ENCODE measurements around the gene ZNF384.

ZNF384 gene

GRCh38 chr12:6650832-6651231 lies 38.3 kb downstream of the ZNF384 start:
- no peak for DNase-seq

DNA sequence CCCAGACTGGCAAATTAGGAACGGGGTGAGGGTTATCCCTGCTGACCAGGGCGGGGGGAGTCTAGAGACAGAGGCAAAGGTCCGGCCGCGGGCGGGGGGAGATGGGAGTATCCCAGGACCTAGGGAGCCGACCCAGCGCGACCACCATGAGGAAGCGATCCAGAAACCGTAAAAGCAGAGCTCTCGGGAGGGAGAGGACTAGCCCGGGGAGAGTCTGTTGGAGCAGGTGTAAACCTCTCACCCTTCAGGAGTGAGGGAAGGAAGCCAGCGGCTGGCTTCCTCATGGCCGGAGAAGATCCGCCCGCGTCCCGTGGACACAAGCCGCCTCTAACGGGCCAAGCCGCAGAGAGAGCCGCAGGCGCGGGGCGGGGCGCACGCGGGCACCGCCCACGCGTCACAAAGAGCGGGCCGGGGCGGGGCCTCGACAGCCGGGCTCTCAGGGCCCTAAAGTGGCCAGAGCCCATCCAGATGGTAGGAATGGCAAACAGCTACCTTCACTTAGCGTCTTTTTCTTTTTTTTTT lies 42.0 kb downstream of the ZNF384 start, which contains the start of gene ACRBP:
TSS of gene ACRBP (minus strand) at position 350 of the 522 bp plus-strand sequence. CDS start at position 284, 66 bp downstream.
- no peak for DNase-seq

DNA sequence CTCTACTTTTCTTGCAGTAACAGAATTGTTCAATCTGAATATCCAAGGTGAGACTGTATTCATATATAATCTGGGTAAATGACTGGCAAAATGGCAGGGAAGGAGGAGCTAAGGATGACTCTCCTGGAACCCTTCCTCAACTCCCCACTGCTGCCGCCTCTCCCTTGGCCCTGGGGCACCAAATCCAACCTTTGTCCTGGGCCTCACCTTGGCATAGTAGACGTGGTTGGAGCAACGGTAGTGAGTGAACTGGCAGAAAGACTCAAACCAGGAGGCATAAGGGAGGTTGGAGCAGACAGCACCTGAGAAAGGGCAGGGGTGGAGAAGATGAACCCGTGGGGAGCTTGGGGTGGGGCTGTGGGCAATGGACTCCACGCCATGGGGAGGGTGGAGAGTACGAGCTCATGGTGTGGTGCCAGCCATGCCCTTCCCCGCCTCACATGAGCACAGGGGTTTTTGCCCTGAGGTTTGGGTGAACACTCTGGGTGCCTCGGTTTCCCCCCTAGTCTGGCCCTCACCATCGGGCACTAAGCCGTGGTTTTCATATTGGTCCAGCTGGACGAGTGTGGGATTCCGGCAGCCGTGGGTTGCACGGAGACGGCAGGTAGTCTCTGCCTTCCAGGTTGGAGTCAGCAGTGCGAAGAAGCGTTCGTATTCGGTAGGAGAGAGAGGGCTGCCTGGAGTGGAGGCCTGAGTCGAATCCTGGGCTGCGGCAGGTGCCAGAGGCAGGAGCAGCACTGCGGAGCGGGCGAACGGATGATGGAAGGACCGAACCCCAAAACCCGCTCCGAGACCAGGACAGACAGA lies 42.7 kb downstream of the ZNF384 start:
- no peak for DNase-seq

- peak; percentile 6 for DNase-seq
Observed at GRCh38 chr12:6644903-6645302, 44.3 kb downstream of the ZNF384 start.

- no peak for DNase-seq
Observed at GRCh38 chr12:6644257-6644596, 44.9 kb downstream of the ZNF384 start.

GRCh38 chr12:6643569-6644256 lies 45.5 kb downstream of the ZNF384 start:
- DNase-seq: no peak

DNA sequence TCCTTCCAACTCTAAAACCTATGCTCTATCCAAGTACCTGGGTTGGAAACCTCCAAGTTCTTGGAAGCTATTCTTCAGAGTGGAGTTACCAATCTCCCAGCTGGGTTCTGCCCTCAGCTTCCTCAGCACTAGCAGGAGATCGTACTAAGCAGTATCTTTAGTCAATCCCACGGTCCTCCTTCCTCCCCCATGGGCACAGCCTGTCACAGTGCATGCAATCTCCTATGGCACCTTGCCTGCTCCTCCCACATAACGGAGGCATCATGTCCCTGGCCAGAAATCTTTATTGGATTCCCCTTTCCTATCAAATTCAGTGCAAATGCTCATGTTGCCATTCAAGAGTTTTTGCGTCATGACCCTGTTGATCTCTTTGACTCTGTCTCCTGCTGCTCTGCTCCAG lies 48.0 kb downstream of the ZNF384 start:
- no peak for DNase-seq

DNA sequence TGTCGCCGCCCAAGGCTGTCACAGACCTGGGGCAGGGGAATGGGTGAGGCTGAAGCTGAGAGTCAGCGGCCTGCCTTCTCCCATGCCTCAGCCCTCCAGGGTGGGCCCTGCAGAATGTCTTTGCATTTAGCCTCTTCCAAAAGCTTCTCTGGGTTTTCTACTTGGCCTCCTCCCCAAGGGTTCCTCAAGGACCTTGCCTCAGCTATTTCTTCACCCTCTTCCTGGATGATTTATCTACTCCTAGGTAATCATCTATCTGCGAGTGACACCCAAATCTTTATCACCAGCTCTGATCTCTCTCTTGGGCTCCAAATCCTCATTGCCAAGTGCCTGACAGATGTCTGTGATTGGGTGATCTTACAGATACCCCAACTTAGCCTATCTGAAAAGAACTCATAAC lies 48.7 kb downstream of the ZNF384 start:
- DNase-seq: no peak

GRCh38 chr12:6639151-6639801 lies 49.9 kb downstream of the ZNF384 start:
- DNase-seq: no peak

GRCh38 chr12:6638305-6638704 lies 50.9 kb downstream of the ZNF384 start:
- DNase-seq: no peak

DNA sequence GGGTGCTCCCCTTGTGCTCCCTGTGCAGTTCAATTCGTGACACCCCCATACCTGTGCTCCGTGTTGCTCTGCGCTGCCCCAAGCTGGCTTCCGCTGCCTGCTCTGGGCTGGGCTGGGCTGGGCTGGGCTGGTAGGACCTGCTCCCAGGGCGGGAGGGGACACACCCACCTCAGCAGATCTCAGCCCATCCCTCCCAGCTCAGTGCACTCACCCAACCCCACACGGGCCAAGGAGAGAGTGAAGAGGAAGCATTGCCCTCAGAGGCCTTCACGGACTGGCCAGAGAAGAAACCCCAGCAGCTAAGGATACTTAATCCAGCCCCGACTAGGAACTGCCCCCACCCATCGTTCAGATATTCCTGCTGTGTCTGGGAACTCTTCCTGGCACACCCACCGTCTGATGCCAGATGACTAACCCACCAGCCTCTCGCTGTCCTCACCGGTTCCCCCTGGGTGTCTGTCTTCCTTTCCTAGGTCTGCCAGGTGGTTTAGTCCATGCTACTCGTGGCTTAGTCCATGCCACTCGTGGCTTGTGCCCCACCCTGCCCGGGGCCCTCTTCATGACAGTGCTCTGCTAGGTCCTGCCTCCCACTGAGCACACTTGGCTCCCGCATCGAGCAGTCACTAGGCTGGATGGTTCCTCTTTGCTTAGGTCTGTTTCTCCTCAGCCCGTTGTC lies 53.2 kb downstream of the ZNF384 start, which contains the start of gene LPAR5:
TSS of gene LPAR5 (minus strand) at position 104 of the 676 bp plus-strand sequence. CDS start 14,711 bp downstream, outside the sequence.
- no peak for DNase-seq

GRCh38 chr12:6635375-6635855 lies 53.8 kb downstream of the ZNF384 start:
- no peak for DNase-seq

DNA sequence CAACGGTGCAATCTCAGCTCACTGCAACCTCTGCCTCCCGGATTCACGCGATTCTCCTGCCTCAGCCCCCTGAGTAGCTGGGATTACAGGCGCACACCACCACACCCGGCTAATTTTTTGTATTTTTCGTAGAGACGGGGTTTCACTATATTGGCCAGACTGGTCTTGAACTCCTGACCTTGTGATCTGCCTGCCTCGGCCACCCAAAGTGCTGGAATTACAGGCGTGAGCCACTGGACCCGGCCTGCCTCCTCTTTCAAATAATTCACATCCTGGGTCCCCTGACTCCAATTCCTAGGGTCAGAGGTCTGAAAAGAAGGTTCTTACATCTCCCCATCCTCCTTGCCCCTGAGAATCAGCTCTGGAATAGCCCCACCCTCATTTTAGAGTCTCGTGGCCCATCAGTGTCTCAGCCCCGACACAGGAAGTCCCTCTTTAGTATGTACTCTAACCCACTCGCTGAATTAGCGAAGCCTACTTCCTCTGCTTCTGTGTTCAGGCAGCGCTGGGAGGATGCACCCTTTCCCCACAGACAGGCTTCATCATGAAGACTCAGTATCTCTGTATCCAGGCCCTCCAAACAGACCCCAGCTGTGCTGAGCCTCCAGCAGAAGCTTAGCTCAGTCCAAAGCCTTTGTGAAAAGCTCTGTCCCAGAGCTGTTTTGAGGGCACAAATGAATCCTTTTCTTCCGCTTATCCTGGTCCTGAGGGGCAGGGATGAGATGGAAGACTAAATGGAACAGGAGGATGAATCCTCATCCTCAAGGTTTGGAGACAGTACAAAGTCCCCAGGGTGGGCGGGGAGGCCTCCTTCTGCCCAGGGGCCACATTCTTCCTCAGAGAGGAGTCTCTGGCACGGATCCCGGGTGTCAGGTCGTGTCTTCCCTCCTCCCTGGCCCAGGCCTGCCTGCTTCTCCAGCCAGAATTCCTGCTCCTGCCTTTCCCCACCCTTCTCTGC lies 56.9 kb downstream of the ZNF384 start:
- no peak for DNase-seq

GRCh38 chr12:6631549-6631961 lies 57.6 kb downstream of the ZNF384 start:
- DNase-seq: no peak

DNA sequence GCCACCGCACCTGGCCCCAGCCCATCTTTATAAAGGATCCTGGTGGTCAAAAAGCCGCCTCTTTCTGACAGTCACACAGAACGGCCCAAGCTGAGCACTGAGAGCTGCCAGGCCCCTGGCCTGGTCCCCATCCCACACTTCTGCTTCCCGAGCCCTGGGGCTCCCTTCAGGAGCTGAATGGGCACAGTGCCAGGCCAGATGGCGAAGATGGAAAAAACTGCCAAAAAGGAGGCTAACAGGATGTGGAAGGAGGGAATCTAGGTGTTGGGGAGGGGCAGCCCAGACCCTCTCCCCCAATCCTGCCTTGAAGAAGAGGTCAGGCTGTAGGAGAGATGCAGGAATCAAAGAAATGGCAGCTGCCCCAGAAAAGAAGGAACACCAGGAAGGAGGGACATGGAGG lies 58.4 kb downstream of the ZNF384 start:
- no peak for DNase-seq

- no peak for DNase-seq
Observed at GRCh38 chr12:6627616-6628015, 61.6 kb downstream of the ZNF384 start.

- no peak for DNase-seq
Observed at GRCh38 chr12:6626654-6627283, 62.4 kb downstream of the ZNF384 start.

GRCh38 chr12:6620885-6621274 lies 68.3 kb downstream of the ZNF384 start:
- DNase-seq: no peak

DNA sequence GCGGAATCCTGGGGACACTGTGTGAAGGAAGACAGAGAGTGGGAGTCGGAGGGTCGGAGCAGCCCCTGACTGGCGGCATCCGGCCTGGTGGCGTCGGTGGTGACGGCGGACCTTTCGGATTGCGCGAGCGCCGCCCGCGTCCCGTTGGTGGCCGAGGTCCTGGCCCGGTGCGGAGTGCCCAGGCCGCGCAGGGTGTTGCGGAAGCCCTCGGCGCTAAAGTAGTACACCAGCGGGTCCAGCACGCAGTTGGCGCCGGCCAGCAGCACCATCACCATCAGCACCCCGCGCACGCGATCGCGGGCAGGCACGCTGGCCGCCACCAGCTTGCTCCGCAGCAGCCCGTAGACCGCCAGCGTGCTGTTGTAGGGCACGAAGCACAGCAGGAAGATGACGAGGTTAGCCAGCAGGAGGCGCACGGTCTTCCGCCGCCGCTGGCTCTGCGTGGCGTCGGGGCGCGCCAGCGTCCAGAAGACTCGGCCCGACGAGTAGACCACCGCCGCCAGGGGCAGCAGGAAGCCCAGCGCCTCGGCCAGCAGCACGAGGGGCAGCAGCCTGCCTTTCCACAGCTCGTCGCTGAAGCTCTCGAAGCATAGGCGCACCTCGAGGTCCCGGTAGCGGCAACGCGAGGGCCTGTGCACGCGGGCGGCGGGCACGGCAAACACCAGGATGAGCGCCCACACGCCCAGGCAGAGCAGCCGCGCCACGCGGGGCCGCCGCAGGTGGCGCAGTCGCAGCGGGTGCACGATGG lies 68.9 kb downstream of the ZNF384 start:
- DNase-seq: no peak
